ENCODE measurements around the gene CPNE2.
"Not testable (repeated sequence)": the region's sequence is repeated elsewhere in the genome, so short reads cannot be mapped to it uniquely, and the experiment has no call there.

The CPNE2 gene

GRCh38 chr16:57104706-57105105 is 12.3 kb downstream of the CPNE2 start:
- TF ChIP-seq CTCF (IDR thresholded peaks at IDR 0.05; ENCODE audit: borderline replicate concordance, control extremely low read depth, extremely low read depth, insufficient read depth, missing control alignments): no peak
- no peak for DNase-seq (ENCODE audit: low spot score)
- in situ Hi-C loops (cut with MboI; ENCODE audit: low sequenced_read_pairs, unreplicated experiment): no loop called here

GRCh38 chr16:57105184-57105583 is 12.8 kb downstream of the CPNE2 start:
- no peak for TF ChIP-seq CTCF (IDR thresholded peaks at IDR 0.05; ENCODE audit: borderline replicate concordance, control extremely low read depth, extremely low read depth, insufficient read depth, missing control alignments)

GRCh38 chr16:57106767-57107166 is 14.4 kb downstream of the CPNE2 start:
- DNase-seq (ENCODE audit: low spot score): no peak
- TF ChIP-seq CTCF (IDR thresholded peaks at IDR 0.05; ENCODE audit: borderline replicate concordance, control extremely low read depth, extremely low read depth, insufficient read depth, missing control alignments): no peak
- in situ Hi-C loops (cut with MboI; ENCODE audit: low sequenced_read_pairs, unreplicated experiment): no loop called here

More at GRCh38 chr16:57105184-57105583, 12.8 kb downstream of the CPNE2 start:
- in situ Hi-C loops (cut with MboI; ENCODE audit: low sequenced_read_pairs, unreplicated experiment): no loop called here
- no peak for DNase-seq (ENCODE audit: low spot score)

GRCh38 chr16:57107321-57107922 is 15.0 kb downstream of the CPNE2 start:
- in situ Hi-C loops (cut with MboI; ENCODE audit: low sequenced_read_pairs, unreplicated experiment): no loop called here
- peak; percentile 42 for DNase-seq (ENCODE audit: low spot score)
- no peak for TF ChIP-seq CTCF (IDR thresholded peaks at IDR 0.05; ENCODE audit: borderline replicate concordance, control extremely low read depth, extremely low read depth, insufficient read depth, missing control alignments)

GRCh38 chr16:57108432-57108831 is 16.0 kb downstream of the CPNE2 start:
- DNase-seq (ENCODE audit: low spot score): no peak
- TF ChIP-seq CTCF (IDR thresholded peaks at IDR 0.05; ENCODE audit: borderline replicate concordance, control extremely low read depth, extremely low read depth, insufficient read depth, missing control alignments): no peak
- in situ Hi-C loops (cut with MboI; ENCODE audit: low sequenced_read_pairs, unreplicated experiment): no loop called here

GRCh38 chr16:57109259-57110105 is 17.1 kb downstream of the CPNE2 start:
- in situ Hi-C loops (cut with MboI; ENCODE audit: low sequenced_read_pairs, unreplicated experiment); DNase-seq (ENCODE audit: low spot score): not testable (repeated sequence)

GRCh38 chr16:57110937-57111336 is 18.6 kb downstream of the CPNE2 start:
- TF ChIP-seq CTCF (IDR thresholded peaks at IDR 0.05; ENCODE audit: borderline replicate concordance, control extremely low read depth, extremely low read depth, insufficient read depth, missing control alignments): no peak
- in situ Hi-C loops (cut with MboI; ENCODE audit: low sequenced_read_pairs, unreplicated experiment): no loop called here
- no peak for DNase-seq (ENCODE audit: low spot score)
